Liver (tissue), 3 donors: Measurements from ENCODE around the gene PREX1.

ENCODE experiments used
- JUND ChIP-seq, 2 donors: IDR thresholded peaks; 2 replicates each; pipeline ENCODE4 v1.6.1; 2016; ENCODE audit warnings: antibody characterized with exemption in 2 of 2
- ZBTB33 ChIP-seq: IDR thresholded peaks from 2 replicates; pipeline ENCODE4 v1.6.1; 2016; ENCODE audit warnings: antibody characterized with exemption
- TF ChIP-seq, protein P1 (sequence below): fragments of 150-350 bp; IDR thresholded peaks from 2 replicates; pipeline ENCODE4 v1.5.1; 2017; ENCODE audit warnings: improper control_type of control experiment, low read depth, low read length; ENCODE audit not compliant: missing input control
- donor health status: healthy.
- donor health status: healthy.

DNA sequence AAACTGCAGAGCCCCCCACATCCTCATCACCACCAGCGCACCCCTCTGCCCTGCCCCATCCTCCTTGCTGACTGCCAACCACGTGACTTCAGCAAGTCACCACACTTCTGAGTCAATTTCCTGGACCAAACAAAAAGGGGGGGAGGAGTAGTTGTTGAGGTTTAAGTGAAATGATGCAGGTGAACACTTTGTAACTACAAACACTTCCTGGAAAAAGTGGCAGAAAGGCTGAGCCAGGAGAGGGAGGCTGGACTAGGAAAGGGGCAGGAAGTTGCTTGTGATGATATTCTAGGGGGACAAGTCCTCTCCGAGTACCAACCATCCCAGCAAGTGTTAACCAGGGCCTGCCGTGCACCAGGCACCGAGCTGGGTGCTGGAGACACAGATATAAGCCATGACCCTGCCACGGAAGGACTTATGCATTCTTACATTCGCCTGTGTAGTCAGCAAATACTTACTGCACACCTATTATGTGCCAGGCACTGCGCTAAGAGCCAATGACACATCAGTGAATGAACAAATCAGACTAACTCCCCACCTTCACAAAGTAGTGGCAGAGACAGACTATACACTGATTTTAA lies 67.3 kb downstream of the PREX1 start:
- TF ChIP-seq JUND (IDR thresholded peaks at IDR 0.05) (no peak), ZBTB33 (no peak)
- TF ChIP-seq, protein P1, sequence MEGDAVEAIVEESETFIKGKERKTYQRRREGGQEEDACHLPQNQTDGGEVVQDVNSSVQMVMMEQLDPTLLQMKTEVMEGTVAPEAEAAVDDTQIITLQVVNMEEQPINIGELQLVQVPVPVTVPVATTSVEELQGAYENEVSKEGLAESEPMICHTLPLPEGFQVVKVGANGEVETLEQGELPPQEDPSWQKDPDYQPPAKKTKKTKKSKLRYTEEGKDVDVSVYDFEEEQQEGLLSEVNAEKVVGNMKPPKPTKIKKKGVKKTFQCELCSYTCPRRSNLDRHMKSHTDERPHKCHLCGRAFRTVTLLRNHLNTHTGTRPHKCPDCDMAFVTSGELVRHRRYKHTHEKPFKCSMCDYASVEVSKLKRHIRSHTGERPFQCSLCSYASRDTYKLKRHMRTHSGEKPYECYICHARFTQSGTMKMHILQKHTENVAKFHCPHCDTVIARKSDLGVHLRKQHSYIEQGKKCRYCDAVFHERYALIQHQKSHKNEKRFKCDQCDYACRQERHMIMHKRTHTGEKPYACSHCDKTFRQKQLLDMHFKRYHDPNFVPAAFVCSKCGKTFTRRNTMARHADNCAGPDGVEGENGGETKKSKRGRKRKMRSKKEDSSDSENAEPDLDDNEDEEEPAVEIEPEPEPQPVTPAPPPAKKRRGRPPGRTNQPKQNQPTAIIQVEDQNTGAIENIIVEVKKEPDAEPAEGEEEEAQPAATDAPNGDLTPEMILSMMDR, result no peak
